Bronchial epithelial cell (primary cell): Measurements from ENCODE around the gene FNIP1. TPM values are rescaled to one million over a fixed set of nuclear protein-coding genes. Genes with fewer than 3 reads are reported as not detected.
"Not testable (repeated sequence)": the region's sequence is repeated elsewhere in the genome, so short reads cannot be mapped to it uniquely, and the experiment has no call there.

Source experiments
- DNase-seq: peaks from one replicate; pipeline ENCODE4 v3.0.0-alpha.2; 2010; ENCODE audit warnings: low read depth
- FAIRE-seq: peaks from 2 replicates; lab custom pipeline; 2011; peaks lifted over from hg19 to GRCh38; lab: Jason Lieb, UNC
- H3K27me3 ChIP-seq: 2 replicates; pipeline ENCODE4 v1.5.1; 2011; ENCODE audit warnings: low read length; ENCODE audit not compliant: control insufficient read depth, insufficient read depth
- H3K36me3 ChIP-seq: 2 replicates; pipeline ENCODE4 v1.5.1; 2011; ENCODE audit warnings: low read length; ENCODE audit not compliant: control insufficient read depth, insufficient read depth
- H3K4me3 ChIP-seq: 2 replicates; pipeline ENCODE4 v1.5.1; 2011; ENCODE audit warnings: mild to moderate bottlenecking, low read depth, low read length, control low read depth
- total RNA-seq: library from RNA; depleted of rRNA; stranded (reverse); fragments of >200 nt; gene quantifications from 2 replicates; pipeline ENCODE4 v1.2.1, GENCODE V29; 2014
- TF ChIP-seq, protein P1 (sequence below): IDR thresholded peaks from 2 replicates; pipeline ENCODE4 v1.5.1; 2011; ENCODE audit warnings: mild to moderate bottlenecking, moderate library complexity, low read length, control low read depth, inconsistent platforms; ENCODE audit not compliant: insufficient read depth, severe bottlenecking

FNIP1 gene
- total RNA-seq, 1 donor from 2014 or later = 45.0 TPM

DNA sequence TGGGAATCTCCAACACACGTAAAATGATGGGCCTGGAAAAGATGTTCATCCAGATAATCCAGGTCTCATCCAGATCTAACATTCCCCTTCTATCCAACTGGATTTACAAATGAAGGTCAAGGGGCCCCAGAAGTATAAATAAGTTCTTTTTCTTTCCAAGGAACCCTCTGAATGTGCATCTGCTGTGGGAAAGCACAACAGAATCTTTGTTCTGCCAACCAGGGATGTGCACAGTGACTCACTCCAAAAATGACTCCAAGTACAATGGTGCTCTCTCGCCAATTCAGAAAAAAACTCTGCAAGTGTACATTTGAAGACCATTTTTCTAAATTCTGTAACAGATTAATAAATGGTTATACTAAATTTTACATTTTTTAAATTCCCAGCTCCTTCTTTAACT lies 174.2 kb downstream of the FNIP1 start:
- TF ChIP-seq, protein P1, sequence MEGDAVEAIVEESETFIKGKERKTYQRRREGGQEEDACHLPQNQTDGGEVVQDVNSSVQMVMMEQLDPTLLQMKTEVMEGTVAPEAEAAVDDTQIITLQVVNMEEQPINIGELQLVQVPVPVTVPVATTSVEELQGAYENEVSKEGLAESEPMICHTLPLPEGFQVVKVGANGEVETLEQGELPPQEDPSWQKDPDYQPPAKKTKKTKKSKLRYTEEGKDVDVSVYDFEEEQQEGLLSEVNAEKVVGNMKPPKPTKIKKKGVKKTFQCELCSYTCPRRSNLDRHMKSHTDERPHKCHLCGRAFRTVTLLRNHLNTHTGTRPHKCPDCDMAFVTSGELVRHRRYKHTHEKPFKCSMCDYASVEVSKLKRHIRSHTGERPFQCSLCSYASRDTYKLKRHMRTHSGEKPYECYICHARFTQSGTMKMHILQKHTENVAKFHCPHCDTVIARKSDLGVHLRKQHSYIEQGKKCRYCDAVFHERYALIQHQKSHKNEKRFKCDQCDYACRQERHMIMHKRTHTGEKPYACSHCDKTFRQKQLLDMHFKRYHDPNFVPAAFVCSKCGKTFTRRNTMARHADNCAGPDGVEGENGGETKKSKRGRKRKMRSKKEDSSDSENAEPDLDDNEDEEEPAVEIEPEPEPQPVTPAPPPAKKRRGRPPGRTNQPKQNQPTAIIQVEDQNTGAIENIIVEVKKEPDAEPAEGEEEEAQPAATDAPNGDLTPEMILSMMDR = no peak
- no peak overlapping the region for H3K4me3 ChIP-seq
- H3K27me3 ChIP-seq = no peaks in the 10 kb centered on the region
- H3K36me3 ChIP-seq = peaks cover 1% of the 10 kb centered on the region
- FAIRE-seq = no peak
- DNase-seq = no peak

DNA sequence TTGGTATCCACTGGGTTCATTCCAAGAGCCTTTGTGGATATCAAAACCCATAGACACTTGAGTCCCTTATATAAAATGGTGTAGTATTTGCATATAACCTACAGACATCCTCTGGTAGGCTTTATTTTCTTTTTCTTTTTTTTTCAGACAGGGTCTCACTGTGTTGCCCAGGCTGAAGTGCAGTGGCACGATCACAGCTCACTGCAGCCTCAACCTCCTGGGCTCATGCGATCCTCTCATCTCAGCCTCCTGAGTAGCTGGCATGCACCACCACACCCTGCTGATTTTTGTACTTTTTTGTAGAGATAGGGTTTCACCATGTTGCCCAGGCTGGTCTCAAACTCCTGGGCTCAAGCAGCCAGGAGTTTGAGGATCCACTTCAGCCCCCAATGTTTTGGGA lies 175.7 kb downstream of the FNIP1 start:
- not testable (repeated sequence) for H3K27me3 ChIP-seq, FAIRE-seq, H3K4me3 ChIP-seq, DNase-seq, H3K36me3 ChIP-seq

DNA sequence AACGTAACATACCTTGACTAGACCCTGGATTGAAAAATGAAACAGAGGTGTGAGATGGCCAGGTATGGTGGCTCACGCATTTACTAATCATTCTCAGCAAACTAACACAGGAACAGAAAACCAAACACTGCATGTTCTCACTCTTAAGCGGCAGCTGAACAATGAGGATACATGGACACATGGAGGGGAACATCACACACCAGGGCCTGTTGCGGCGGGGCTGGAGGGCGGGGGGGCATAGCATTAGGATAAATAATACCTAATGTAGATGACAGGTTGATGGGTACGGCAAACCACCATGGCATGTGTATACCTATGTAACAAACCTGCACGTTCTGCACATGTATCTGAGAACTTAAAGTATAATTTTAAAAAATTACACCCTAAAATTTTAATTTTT lies 177.7 kb downstream of the FNIP1 start:
- H3K4me3 ChIP-seq = no peak overlapping the region
- FAIRE-seq = no peak
- TF ChIP-seq, protein P1 = no peak
- H3K36me3 ChIP-seq = no peaks in the 10 kb centered on the region
- no peak for DNase-seq
- no peaks in the 10 kb centered on the region for H3K27me3 ChIP-seq

DNA sequence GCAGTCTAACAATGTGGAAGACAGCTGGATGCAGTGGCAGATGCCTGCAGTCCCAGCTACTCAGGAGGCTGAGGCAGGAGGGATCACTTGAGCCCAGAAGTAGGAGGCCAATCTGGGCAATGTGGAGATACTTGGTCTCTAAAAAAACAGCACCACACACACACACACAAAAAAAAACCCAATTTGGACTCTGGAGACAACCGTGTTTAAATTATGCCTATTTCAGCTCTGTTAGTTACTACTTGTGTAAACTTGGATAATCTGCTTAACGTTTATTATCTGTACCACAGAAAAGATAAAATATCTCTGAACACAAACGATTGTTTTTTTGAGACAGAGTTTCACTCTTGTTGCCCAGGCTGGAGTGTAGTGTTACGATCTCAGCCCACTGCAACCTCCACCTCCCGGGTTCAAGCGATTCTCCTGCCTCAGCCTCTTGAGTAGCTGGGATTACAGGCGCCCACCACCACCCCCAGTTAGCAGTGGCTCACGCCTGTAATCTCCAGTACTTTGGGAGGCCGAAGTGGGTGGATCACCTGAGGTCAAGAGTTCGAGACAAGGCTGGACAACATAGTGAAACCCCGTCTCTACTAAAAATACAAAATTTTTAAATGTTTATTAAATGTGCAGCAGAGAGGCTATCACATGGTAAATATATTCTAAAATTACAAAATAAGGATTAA lies 179.5 kb downstream of the FNIP1 start:
- H3K27me3 ChIP-seq = no peaks in the 10 kb centered on the region
- FAIRE-seq = no peak
- TF ChIP-seq, protein P1 = no peak
- H3K36me3 ChIP-seq = no peaks in the 10 kb centered on the region
- H3K4me3 ChIP-seq = no peak overlapping the region
- no peak for DNase-seq

DNA sequence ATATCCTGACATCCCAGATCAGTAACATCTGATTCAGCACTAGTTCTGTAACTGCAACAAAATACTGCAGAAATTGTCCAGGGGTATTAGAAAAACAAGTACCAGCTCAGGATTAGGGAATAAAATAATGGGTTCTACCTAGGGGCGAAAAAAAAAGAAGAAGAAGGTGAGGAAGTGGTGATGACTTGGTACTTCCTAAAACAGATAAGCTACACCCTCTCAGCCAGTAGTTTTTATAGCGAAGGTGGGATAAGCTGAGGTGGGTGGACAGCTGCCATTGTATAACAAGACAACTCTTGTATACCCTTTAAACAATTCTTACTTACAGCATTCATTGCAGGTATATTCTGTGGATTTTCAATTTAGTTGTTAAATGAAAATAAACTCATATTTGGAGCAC lies 180.9 kb downstream of the FNIP1 start:
- FAIRE-seq (no peak), DNase-seq (no peak)
- H3K27me3 ChIP-seq = no peaks in the 10 kb centered on the region
- no peaks in the 10 kb centered on the region for H3K36me3 ChIP-seq
- TF ChIP-seq, protein P1 = no peak
- H3K4me3 ChIP-seq = no peak overlapping the region

- no peaks in the 10 kb centered on the region for H3K27me3 ChIP-seq
- TF ChIP-seq, protein P1 = no peak
- no peaks in the 10 kb centered on the region for H3K36me3 ChIP-seq
- no peak overlapping the region for H3K4me3 ChIP-seq
- FAIRE-seq (no peak), DNase-seq (no peak)
These were observed 183.4 kb downstream of the FNIP1 start for GRCh38 chr5:131613423-131613822.
